HG02610 (cell line): ENCODE data around the gene ADISSP.

ENCODE experiments used
- ATAC-seq: cut with Tn5 transposase; IDR thresholded peaks from one replicate; pipeline ENCODE4 v1.9.1; 2021; ENCODE audit warnings: mild to moderate bottlenecking, moderate library complexity; ENCODE audit not compliant: unreplicated experiment

ADISSP gene

DNA sequence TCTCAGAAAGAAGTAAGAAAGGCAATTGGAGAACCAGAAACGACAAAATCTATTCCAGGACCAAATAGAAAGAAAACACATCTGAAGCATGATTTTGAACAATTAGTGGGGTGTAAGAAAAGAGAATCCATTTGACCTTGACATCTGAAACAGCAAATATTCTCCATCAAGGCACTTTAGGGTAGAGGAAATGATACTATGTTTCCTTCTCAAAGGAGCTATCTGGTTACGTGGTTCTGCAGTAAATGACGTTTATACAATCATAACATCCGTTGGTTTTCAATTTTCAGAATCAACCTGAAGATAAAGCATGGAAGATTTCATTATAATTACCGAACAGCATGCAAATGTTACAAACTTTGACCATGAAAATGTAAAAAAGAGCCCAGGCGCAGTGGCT, 46.9 kb downstream of the ADISSP start:
- ATAC-seq = no peak

DNA sequence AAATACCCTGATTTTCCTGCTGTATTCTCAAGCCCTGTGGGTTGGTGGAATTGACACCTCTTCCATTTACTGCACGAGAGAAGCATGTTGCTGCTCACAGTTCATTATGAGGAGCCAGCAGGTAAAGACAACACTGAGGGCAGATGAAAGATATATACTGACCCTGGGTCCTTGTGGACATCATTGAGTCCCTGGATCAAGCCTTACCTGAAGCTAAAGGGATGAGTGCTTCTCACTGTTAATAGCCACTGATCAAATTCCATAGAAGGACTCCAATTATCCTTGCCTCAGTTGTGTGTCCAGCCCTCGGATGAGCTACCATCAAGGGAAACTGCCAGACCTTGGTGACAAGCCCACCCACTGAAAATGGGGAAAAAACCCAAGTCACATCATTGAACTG, 47.5 kb downstream of the ADISSP start:
- ATAC-seq = no peak

GRCh38 chr20:3719046-3719445, 48.5 kb downstream of the ADISSP start:
- no peak for ATAC-seq

DNA sequence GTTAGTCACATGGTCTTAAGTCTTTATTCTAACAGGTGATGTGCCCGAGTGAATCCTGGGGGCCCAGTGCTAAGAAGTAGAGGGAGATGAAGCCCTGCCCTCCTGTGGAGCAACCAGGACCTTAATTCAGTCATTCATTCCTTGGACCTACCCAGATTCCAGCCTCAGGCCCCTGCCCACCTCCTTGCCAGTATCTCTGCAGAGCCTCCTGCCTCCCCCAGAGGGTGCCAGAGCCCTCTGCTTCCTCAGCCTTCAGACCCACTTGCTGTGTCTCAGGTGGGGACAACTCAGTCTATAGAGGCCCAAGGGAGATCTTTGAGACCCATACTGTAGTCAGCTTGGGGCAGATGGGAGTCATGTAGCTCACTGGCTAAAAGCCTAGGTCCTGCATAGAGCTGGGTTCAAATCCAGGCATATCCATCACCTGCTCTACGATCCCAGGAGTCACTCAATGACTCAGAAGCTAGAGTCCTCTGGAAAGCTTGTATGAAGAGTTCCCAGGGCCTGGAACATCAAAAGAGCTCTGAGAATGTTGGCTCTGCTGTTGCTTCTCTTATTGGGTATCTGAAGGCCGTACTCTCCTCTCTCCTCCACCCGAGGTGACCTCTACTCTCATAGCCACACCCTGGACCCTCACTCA, 51.2 kb downstream of the ADISSP start:
- no peak for ATAC-seq

GRCh38 chr20:3714092-3714491, 53.5 kb downstream of the ADISSP start:
- no peak for ATAC-seq

GRCh38 chr20:3712279-3712873, 55.2 kb downstream of the ADISSP start, which contains the start of gene SIGLEC1:
SIGLEC1 (minus strand) TSS chr20:3712600; CDS start chr20:3707128, 5,472 bp downstream.
- no peak for ATAC-seq

- ATAC-seq = no peak
Observed at GRCh38 chr20:3711484-3711941, 56.0 kb downstream of the ADISSP start.

DNA sequence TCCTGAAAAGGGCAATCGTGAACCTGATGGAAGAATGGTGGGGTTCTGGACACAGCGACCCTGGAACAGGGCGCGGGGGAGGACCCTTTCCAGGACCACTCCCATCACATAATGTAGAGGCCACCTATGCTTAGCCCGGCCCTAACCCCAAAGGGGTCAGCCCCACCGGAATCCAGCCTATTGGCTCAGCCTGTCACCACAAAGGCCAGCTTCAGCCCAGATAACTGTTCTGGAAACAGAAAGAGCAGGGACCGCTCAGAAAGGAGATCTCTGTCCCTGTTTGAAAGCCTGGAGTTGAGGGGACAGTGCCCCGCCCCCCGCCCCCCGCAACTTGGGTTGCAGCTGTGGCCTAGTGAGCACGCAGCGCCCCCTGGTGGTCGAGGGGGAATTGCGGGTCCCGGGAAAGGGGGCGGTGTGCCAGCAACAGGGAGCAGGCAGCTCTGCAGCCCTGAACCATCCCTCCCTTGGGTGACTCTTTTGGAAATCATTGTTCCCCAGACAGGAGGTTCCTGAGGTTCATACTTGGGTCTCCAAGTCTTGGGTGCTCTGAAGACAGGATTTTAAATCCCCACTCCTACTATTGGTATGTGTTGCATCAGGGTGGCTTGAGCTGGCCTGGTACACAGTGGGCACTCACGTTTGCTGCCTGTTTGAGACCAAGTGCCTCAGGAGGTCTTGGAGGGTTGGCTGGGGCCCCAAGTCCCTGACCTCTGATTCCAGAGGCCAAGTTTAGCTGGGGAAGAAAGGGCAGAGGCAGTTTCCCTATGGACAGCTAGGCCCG, 56.7 kb downstream of the ADISSP start:
- no peak for ATAC-seq

- no peak for ATAC-seq
Observed at GRCh38 chr20:3710011-3710466, 57.5 kb downstream of the ADISSP start.

DNA sequence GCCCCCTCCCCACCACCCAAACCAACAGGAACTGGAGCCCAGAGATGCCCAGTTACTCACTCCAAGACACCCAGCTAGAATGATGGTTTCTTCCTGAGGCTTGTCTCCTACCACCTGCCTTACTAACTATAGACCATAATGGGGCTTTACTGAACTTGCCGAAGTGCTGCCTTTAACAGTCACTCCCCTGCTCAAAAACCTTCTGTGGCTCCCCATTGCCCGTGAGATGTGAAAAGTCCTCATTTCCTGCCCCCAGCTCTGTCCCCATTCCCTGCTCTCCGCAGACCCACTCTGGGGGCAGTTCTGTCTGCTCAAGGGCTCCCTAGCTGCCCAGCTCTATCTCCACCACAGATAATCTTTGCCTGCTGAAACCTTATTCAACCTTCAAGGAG, 60.0 kb downstream of the ADISSP start:
- ATAC-seq = no peak

GRCh38 chr20:3706774-3707507, 60.6 kb downstream of the ADISSP start:
- no peak for ATAC-seq

- no peak for ATAC-seq
Observed at GRCh38 chr20:3705970-3706739, 61.4 kb downstream of the ADISSP start.

DNA sequence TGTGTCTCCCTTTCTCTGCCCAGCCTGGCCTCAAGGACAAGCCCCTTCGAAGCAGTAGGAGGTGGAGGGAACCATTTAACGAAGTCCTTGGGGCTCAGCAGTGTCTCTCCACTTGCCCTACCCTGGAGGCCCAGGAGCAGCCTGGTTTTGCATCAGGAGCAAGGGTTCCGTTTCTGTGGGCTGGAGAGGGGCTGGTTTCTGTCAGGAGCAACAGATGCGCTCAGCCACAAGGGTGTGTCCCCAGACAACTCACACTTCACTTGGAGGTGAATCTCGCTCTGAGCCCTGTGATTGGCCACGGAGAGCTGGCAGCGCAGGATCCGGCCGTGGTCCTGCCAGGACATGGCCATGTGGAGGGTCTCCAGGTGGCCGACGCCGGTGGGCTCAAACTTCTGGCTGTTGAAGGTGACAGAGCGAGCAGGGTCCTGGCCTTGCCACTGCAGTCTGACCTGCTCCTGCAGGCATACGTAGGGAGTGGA, 62.0 kb downstream of the ADISSP start:
- no peak for ATAC-seq

GRCh38 chr20:3704087-3704486, 63.5 kb downstream of the ADISSP start:
- ATAC-seq = no peak
